GM20431 (cell line): Measurements from ENCODE around the gene ENDOV.

ENCODE experiments used
- in situ Hi-C: fragments of 300-500 bp; cut with MseI, MboI; formaldehyde crosslinking; loops from one replicate; pipeline ENCODE4 v1.15.0; 2020; ENCODE audit warnings: low sequenced_read_pairs; ENCODE audit not compliant: unreplicated experiment

ENDOV gene

GRCh38 chr17:80413771-80414507, 1.0 kb upstream of the ENDOV start:
- in situ Hi-C loops, result no loop called here

DNA sequence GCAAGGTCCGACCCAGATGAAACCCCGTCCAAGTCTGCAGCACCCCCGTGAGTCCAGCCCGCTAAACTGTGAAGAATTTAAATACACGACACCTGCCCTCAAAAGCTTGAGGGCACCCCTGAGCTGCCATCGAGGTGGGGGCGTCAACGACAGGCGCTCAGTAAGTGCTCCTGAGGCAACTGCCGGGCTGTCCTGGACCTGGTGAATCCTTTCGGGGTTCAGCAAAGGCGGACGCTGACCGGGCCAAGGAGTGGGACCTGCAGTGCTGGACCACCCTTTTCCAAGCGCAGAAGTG, 512 bp upstream of the ENDOV start:
- in situ Hi-C loops, result no loop called here

DNA sequence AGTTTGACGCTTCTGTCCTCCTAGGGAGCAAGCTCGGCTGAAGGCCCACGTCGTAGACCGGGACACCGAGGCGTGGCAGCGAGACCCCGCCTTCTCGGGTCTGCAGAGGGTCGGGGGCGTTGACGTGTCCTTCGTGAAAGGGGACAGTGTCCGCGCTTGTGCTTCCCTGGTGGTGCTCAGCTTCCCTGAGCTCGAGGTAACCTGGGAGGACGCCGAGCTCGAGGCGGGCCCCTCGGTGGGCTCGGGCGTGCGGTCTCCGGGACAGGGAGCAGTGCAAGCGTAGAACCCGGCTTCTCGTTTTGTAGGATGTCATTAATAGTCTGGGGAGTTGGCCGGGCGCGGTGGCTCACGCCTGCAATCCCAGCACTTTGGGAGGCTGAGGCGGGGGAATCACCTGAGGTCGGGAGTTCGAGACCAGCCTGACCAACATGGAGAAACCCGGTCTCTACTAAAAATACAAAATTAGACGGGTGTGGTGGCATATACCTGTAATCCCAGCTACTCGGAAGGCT, 715 bp downstream of the ENDOV start:
- in situ Hi-C loops, result no loop called here

DNA sequence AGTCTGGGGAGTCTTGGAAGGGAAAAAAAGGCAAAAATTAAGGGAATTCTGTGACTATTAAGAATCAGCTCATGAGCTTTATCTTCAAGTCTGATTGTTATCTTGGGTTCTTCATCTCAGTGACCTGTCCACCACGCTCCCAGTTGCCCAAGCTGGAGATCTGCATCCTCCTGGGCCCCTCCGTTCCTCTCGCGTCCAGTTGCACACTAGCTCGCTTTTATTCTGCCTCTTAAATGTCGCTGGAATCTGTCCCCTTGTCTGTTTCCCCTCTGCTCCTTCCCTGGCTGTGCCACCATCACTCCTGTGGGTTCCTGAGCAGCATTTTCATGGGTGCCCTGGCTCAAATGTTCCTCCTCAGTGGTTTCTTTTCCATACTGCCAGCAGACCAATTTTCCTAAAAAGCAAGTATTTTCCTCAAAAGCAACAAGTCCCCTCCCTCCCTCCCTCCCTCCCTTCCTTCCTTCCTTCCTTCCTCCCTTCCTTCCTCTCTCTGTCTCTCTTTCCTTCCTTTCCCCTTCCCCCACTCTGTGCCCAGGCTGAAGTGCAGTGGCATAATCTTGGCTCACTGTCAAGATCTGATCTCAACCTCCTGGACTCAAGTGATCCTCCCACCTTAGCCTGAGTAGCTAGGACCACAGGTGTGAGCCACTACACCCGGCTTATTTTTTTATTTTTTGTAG, 1.4 kb downstream of the ENDOV start:
- in situ Hi-C loops, result no loop called here

GRCh38 chr17:80416940-80417293, 1.9 kb downstream of the ENDOV start:
- in situ Hi-C loops, result no loop called here

DNA sequence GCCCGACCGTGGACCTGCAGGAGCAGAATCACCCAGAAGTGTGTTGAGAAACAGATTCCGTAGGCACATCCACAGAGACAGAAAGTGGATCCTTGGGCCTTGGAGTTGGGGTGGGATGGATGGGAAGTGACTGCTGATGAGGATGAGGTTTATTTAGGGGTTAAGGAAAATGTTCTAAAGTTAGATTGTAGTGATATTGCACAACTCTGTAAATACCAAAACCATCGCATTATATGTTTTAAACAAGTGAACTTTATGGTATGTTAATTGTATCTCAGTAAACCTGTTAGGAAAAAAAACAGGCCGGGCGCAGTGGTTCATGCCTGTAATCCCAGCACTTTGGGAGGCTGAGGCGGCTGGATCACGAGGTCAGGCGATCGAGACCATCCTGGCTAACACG, 3.6 kb downstream of the ENDOV start:
- in situ Hi-C loops, result no loop called here

DNA sequence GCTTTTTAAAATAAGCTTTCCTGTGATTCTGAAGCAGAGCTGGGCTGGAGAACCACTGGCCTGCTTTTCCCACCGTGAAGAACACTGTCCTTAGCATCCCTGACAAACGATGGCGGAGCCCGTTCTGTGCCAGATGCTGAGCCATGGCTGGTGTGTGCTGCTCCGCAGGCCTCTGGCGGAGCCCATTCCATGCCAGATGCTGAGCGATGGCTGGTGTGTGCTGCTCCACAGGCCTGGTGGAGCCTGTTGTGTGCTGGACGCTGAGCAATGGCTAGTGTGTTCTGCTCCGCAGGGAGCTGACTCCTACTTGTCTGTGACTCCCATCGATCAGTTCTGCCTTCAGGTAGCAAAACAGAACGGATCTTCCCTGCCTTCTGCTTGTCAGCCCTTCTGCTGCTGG, 4.3 kb downstream of the ENDOV start:
- in situ Hi-C loops, result no loop called here

GRCh38 chr17:80421381-80422090, 6.6 kb downstream of the ENDOV start:
- in situ Hi-C loops, result loop anchor here (10.0 kb wide), 2 partner anchors 153 to 563 kb away; no protein-coding TSS in a partner anchor

DNA sequence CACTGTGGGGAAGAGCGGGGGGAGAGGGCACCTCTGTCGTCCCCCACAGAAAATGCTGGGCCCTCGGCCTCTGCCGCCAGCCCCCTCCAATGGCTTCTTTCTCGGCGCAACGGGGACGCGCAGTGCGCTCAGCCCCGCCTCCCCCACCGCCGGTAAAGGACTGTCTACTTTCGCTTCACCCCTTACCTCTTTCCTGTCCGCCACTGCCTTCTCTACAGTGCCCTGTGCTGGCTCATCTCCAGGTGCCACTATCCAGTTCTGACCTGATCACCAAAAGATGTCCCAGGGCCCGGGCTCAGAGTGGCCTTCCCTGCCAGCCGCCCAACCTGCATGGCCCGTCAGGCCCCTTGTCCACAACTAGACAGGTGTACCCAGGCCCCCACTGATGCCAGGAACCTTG, 7.3 kb downstream of the ENDOV start:
- in situ Hi-C loops, result loop anchor here (10.0 kb wide), 2 partner anchors 153 to 563 kb away; no protein-coding TSS in a partner anchor

GRCh38 chr17:80422981-80423380, 8.0 kb downstream of the ENDOV start:
- in situ Hi-C loops, result loop anchor here (10.0 kb wide), 2 partner anchors 152 to 562 kb away; no protein-coding TSS in a partner anchor

GRCh38 chr17:80423536-80424225, 8.7 kb downstream of the ENDOV start:
- in situ Hi-C loops, result loop anchor here (10.0 kb wide), 2 partner anchors 151 to 561 kb away; no protein-coding TSS in a partner anchor

- in situ Hi-C loops, result loop anchor here (10.0 kb wide), 2 partner anchors 151 to 561 kb away; no protein-coding TSS in a partner anchor
Observed at GRCh38 chr17:80424261-80424660, 9.3 kb downstream of the ENDOV start.

- in situ Hi-C loops, result loop anchor here (10.0 kb wide), 2 partner anchors 150 to 560 kb away; no protein-coding TSS in a partner anchor
Observed at GRCh38 chr17:80424878-80425765, 10.2 kb downstream of the ENDOV start.

GRCh38 chr17:80425835-80426426, 11.0 kb downstream of the ENDOV start:
- in situ Hi-C loops, result loop anchor here (10.0 kb wide), 2 partner anchors 149 to 559 kb away; no protein-coding TSS in a partner anchor

- in situ Hi-C loops, result loop anchor here (10.0 kb wide), 2 partner anchors 148 to 558 kb away; no protein-coding TSS in a partner anchor
Observed at GRCh38 chr17:80426671-80427326, 11.8 kb downstream of the ENDOV start.

DNA sequence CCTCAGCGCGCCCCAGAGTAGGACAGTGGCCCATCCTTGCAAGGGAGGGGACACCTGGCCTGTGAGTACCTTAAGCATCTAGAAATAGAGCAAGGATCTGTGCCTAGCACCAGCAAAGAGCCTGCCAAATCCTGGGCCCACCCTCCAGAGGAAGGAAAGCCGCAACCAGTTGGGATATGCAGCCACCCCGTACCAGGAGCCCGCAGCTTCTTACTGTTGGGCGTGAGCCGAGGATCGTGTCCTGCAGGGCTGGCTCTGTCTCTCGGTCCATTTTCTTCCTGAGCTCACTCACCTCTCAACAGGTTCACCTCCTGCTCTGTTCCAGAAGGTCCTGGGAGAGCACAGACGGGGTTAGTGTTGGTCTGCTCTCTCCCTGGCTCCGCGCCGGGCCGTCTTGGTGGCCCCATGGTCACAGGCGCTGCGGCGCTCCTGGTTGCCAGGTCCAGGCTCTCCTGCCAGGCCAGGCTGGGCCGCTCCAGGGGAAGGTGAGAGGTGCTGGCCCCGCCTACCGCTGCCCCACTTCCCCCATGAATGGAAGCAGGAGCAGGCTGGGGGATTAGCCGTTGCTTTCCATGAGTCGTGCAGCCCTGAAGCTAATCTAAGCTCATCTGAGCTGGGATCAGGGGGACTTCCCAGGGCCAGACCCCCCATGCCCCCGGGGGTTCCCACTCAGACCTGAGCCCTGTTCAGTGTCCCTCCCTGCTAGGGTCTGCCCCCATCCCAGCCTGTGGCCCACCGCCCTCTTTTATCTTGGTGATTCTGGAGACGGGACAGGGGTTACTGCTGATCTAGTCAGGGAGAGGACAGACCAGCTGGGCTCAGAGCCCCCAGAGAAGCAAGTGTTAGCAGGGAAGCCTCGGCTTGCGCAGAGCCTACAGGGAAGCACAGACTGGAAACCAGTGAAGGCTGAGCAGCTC, 12.7 kb downstream of the ENDOV start:
- in situ Hi-C loops, result loop anchor here (10.0 kb wide), 2 partner anchors 147 to 557 kb away; no protein-coding TSS in a partner anchor

DNA sequence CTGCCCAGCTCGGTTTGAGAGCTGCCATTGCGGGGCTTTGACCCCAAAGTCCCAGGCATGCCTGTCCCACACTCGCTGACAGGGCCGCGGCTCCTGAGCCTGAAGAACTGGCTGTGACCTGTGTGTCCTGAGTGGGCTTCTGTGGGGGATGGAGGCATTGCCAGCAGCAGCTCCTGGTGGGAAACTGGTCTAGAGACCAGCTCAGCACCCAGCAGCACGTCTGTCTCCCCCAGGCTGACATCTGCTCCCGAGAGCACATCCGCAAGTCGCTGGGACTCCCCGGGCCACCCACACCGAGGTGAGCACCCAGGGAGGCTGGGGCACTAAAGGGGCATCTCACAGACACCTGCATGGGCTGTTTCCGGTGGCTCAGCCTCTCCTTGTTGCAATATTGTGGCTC, 13.4 kb downstream of the ENDOV start:
- in situ Hi-C loops, result loop anchor here (10.0 kb wide), 2 partner anchors 146 to 556 kb away; no protein-coding TSS in a partner anchor
